GM21619 (cell line): ENCODE measurements around the gene DLX5.
A peak's percentile ranks its signal among the peaks of the same experiment; 100 is the strongest.

Experiments used
- ATAC-seq: cut with Tn5 transposase; IDR thresholded peaks from one replicate; pipeline ENCODE4 v1.9.1; 2021; ENCODE audit not compliant: unreplicated experiment

DLX5 gene

DNA sequence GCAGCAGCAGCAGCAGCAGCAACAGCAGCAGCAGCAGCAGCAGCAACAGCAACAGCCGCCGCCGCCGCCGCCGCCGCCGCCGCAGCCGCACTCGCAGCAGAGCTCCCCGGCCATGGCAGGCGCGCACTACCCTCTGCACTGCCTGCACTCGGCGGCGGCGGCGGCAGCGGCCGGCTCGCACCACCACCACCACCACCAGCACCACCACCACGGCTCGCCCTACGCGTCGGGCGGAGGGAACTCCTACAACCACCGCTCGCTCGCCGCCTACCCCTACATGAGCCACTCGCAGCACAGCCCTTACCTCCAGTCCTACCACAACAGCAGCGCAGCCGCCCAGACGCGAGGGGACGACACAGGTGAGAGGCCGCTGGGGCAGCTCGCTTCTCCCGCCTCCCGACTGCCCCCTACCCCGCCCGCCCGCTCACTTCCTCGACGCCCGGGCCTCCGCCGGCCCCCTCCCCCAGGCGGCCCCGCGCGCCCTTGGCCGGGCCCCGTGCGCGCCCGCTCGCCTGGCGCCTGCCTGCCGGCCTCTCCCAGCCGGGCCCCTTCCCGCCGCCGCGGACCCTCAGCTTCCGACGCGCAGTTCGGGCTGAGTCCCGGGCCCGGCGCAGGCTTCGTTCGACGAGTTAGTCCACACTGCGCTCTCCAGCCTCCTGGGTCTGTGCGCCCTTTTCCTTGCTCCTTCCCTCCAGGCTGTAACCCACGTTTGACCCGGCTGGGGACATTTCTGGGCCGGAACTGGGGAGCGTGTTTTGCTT lies 18.4 kb downstream of the DLX5 start:
- peak; percentile 69 for ATAC-seq

DNA sequence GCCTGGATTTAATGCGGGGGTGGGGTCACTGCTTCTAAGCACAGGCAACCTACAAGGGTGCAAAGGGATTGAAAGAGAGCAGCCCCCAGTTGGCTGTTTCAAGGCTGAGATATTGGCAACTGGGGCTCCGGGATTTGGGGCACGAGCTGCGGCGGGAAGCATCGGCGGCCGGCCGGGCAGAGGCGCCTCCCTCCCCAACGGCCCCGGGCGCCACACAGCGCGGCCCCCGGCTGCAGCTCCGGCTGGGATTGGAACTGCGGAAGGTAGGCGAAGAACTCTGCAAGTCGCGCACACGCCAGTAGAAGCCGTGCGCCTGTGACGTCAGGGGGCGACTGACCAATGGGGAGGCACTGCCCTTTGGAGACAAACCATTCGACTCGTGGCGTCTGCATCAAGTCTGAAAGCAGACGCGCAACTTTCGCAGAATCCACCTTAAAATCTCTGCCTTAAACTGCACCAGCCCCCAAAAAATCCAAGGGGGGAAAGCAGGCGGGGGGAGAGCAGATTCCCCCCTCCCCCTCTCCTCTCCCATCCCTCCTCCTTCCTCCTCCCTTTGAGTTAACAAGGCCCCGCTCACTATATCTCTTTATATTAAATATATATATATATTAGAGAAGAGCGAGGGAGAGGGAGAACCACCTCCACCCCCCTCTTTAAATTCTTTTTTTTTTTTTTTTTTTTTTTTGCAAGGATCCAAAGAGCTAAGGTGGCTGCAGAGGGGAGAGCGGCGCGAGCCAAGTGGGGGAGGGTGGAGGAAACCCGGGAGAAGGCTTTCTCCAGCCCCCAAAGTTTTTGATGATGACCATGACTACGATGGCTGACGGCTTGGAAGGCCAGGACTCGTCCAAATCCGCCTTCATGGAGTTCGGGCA lies 19.2 kb downstream of the DLX5 start, which contains the start of gene DLX6:
TSS of gene DLX6 (plus strand) at position 371 of the 872 bp plus-strand sequence. CDS start at position 796, 425 bp downstream.
- peak; percentile 5 for ATAC-seq

DNA sequence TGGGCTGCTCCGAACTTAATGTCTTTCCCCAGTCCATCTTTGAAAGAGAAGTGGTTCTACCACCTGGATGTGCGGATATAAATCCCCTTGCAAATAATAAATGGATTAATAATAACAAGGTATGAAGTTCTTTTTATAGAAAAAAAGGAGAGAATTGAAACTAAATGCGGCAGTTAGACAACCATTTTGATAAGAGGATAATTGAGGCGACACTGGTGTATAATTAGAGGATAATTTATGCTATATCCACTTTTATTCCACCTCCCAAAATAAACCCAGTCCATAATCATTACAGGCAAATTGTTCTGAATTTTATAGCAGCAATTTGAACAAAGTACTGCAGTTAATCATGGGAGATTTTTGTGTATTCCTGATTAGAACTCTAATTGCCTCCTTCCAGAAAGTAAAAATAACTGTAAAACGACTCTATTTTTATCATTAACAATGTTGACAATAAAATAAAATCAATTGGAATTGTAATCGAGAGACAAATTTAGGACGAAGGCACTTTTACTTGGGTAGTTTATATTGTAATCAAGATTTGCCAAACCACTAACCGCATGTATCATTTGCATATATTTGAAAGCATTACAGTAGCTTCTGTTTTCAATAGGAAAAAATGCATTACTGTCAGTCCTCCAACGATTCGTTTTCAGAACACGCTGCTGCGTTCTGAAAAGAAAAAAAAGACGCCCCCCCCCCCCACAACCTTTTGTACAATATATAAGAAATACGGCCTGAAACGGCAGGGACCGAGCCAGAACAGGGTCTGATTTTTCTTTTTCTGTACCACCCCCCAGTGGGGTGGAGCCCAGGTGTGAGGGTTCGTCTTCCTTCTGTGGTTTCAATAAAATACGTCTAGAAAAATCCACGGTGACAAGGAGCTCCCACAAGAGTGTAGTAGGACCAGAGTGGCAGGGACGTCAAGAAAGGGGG lies 20.1 kb downstream of the DLX5 start:
- no peak for ATAC-seq

DNA sequence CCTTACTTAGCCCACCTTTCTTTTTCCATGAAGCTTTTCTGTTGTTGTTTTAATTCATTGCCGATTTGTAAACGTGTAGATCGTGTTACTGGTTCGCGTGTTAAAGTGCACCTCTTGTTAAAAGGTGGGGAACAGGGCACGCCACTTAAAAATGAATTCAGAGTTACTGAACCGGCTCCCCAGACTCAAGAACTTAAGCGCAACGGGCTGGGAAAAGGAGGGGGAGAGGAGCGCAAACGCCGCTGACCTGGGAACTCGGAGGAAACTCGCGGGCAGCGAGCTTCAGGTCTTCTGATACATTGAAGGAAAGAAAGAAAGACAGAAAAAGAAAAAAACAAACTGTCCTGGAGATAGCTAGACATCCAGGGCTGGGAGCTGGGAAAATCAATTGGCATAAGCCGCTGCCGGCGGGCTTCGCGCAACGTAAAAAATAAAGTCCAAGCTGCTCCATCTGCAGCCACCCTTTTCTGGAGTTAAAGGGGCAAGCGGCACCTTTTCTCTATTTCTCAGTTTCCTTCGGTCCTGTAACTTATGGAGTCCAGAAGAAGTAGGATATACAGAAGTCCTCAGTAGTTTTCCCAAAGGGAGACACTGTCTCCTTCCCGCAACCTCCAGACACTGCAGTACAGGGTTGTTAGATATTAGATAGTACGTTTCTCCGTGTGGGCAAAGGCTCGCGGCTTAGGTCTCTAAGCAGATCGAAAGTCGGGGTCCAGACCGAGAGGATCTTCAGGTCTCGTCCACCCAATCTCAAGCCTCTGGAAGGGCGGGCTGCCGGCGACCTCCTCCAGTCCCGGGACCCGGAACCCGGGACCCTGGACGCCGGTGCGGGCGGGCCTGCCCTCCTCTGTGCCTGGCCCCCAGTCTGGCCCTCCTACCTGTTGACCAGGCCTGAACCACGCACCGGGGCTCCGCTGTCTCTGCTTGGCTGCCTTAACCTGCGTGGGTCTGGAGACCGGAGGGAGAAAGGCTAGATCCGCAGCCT lies 21.1 kb downstream of the DLX5 start:
- ATAC-seq = no peak

- no peak for ATAC-seq
Measured at GRCh38 chr7:97002555-97003261, 21.9 kb downstream of the DLX5 start.

- ATAC-seq = no peak
Measured at GRCh38 chr7:97001656-97002554, 22.7 kb downstream of the DLX5 start.

DNA sequence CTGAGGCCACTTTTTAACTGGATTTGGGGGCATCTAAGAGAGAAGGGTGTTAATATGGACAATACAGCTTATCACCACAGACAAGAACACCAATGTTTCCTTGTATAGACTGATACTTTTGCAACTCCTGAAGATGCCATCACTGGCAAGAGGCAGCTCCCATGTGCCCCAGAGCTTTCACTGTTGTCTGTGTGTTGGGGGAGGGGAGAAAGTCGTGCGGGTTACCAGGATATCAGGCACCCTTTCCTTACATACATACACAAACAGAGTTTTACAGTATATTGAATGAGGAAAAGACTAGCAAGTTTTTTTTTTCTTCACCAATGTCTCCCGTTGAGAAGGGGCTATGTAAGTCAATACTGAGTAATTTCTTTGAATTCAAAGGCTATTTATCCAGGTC lies 23.4 kb downstream of the DLX5 start:
- no peak for ATAC-seq

DNA sequence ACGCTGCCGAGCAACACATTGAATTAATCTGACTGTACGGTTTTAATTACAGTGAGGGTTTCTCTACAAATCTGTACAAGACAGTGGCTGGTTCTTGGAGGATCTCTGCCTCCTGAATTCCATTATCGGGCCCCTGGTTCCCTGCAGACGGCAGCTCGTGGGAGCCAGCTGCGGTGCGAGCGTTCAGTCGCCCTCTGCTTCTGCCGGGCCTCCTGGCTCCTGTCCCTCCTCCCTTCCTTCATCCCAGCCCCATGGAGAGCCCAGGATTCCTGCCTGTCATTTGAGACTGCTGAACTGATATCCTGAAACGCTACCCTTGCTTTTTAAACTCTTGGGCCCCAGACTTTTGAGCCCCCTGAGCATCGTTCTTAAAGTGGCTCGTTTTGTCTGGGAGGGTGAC lies 25.9 kb downstream of the DLX5 start:
- ATAC-seq = no peak

DNA sequence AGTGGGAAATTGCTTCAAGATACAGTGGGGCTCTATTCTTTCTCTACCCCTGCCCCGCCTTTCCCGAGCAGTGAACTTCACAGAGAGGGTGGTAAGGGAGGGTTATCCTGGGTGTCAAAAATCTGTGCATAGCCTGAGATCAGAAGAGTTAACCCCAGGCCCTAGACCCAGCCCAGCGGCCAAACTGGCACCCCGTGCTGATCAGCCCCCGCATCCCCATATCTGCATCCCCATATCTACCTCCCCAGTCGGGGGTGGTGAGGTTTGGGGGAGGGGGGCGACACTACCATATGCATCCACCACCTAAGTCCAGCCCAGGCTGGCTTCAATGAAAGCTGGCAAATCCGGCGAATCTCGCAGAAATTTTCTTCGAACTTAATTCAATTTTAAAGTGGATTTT lies 26.3 kb downstream of the DLX5 start:
- ATAC-seq = no peak

DNA sequence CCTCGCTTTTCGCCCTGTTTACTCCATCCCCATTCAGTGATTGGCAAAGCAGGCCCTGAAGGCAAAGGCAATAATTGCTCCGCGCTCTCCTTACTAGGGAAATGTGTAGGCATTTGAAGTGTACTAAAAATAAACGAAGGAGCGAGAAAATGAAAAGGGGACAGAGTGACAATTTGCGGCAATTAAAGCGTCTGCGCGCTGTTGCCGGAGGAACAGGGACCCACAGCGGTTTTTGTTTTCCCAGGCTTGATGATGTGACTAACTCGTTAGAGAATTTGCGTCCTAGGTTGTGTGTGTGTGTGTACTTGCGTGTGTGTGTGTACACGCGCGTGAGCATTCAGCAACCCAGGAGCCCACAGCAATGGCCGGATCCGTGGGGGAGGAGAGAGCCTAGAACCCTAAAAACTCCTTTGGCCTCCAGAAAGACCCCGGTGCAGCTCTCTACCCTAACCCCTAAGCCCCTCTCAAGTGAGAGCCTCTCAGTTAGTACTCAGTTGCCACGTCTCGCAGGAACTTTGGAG lies 27.1 kb downstream of the DLX5 start:
- ATAC-seq = no peak

DNA sequence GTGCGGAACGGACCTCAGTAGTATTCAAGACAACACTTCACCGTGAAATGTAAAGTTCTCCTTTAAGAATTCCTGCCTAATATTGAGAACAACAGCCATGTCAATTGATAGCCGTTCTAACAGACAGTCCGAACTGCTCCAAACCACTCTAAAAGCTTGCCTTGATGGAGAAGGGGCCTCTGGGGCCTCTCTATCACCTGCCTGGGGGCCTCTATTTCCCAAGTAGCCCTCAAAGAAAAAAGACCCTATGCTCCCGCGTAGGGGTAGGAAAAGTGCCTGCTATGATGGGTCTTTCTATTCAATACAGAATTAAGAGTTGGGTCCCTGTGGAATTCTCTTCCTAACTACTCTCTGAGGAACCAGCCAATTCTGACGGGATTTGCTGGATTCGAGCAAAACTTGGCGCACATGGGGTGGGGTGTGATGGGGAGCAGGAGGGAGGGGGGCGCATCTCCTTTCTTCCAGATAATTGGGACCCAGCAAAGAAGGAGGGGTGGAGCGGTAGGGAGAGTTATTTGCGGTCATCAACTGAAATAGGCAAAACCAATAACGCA lies 27.6 kb downstream of the DLX5 start:
- ATAC-seq = no peak

- ATAC-seq = no peak
Measured at GRCh38 chr7:96996111-96996957, 28.3 kb downstream of the DLX5 start.

DNA sequence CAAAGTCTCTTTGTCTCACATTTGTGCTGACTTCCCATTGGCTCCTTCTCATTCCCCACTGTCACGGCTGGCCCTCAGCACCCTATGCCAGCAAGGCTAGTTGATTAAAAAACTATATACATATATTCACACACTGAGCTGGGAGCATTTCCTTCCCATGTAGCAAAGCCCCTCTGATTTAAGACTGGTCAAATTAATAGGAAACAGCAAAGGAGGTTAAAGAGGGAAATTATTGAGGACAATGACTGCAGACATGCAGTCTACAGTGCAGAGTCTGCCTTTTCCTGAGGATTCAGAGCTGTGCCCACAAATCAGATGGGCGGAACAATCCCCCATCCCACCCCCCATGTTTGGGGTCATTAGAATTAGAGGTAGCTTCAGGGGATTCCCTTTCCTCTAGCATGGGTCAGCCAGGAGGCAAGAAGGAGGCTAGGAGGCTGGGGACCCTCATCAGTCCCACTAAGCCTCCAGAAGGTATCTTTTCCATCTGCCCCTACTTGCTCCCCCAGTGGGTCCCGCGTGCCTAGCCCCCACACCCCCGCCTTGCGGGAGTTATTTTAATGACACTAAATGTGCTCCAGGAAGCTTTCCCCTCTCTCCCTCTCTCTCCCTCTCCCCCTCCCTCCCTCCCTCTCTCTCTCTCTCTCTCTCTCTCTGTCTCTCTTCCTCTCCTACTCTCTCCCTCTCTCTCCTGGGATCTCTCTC lies 29.1 kb downstream of the DLX5 start:
- ATAC-seq = no peak

DNA sequence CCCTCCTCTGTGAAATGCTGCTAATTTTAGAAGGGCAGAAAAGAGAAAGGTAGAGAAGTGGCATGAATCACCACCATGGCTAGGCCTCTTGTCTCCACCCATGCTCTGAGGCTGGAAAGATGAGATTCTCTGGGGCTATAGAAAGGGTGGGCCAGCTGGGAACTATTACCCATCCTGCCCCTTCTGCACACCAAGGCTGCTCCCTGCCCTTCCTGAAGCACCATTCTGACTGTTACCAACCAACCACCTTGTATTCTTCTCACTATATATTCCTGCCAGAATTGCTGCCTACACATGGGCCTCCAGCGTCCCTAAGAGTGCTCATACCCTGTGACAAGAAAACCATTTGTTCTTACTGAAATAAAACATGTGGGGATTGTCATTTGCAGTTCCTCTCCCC lies 30.7 kb downstream of the DLX5 start:
- ATAC-seq = no peak

- ATAC-seq = no peak
Measured at GRCh38 chr7:96993094-96993865, 31.4 kb downstream of the DLX5 start.
